H9 (cell line): ENCODE measurements around the gene HAT1. TPM values are rescaled to one million over a fixed set of nuclear protein-coding genes. Genes with fewer than 3 reads are reported as not detected.

Experiments used
- DNase-seq: peaks from one replicate; pipeline ENCODE4 v3.0.0-alpha.2; 2017
- H2AFZ ChIP-seq: one replicate; pipeline ENCODE4 v1.6.1; 2013; ENCODE audit warnings: mild to moderate bottlenecking, low read length, control low read depth, moderate library complexity
- H2AK5ac ChIP-seq: 2 replicates; pipeline ENCODE4 v1.6.1; 2013; ENCODE audit warnings: low read length, control low read depth, mixed read lengths; ENCODE audit not compliant: insufficient read length
- H2BK120ac ChIP-seq: one replicate; pipeline ENCODE4 v1.6.1; 2013; ENCODE audit warnings: low read depth, mild to moderate bottlenecking, low read length, control low read depth, inconsistent platforms; ENCODE audit not compliant: poor library complexity, severe bottlenecking
- H2BK12ac ChIP-seq: 2 replicates; pipeline ENCODE4 v1.6.1; 2013; ENCODE audit warnings: low read length, control low read depth, mixed read lengths, low read depth; ENCODE audit not compliant: insufficient read length
- H2BK15ac ChIP-seq: 2 replicates; pipeline ENCODE4 v1.6.1; 2013; ENCODE audit warnings: low read depth, low read length, control low read depth
- H2BK20ac ChIP-seq: one replicate; pipeline ENCODE4 v1.6.1; 2013; ENCODE audit warnings: low read depth, mild to moderate bottlenecking, low read length, control low read depth, inconsistent platforms; ENCODE audit not compliant: poor library complexity, severe bottlenecking
- H2BK5ac ChIP-seq: 2 replicates; pipeline ENCODE4 v1.6.1; 2013; ENCODE audit warnings: low read length, control low read depth, mixed read lengths; ENCODE audit not compliant: insufficient read length
- H3K14ac ChIP-seq: 2 replicates; pipeline ENCODE4 v1.6.1; 2013; ENCODE audit warnings: low read length, control low read depth; ENCODE audit not compliant: insufficient read depth
- H3K18ac ChIP-seq: 2 replicates; pipeline ENCODE4 v1.6.1; 2013; ENCODE audit warnings: low read depth, mild to moderate bottlenecking, mixed read lengths, low read length, control low read depth; ENCODE audit not compliant: insufficient read length
- H3K23ac ChIP-seq: 2 replicates; pipeline ENCODE4 v1.6.1; 2013; ENCODE audit warnings: low read length, control low read depth, mixed read lengths, low read depth; ENCODE audit not compliant: insufficient read length
- H3K23me2 ChIP-seq: 2 replicates; pipeline ENCODE4 v1.6.1; 2013; ENCODE audit warnings: low read depth, mild to moderate bottlenecking, mixed read lengths, low read length, control low read depth; ENCODE audit not compliant: insufficient read length, poor library complexity, severe bottlenecking
- H3K27ac ChIP-seq: 2 replicates; pipeline ENCODE4 v1.5.1; 2013; ENCODE audit warnings: low read length, control low read depth, mixed read lengths, low read depth; ENCODE audit not compliant: insufficient read length
- H3K27me3 ChIP-seq: 2 replicates; pipeline ENCODE4 v1.6.1; 2013; ENCODE audit warnings: low read length, control low read depth, inconsistent platforms; ENCODE audit not compliant: insufficient read depth
- H3K4ac ChIP-seq: 2 replicates; pipeline ENCODE4 v1.6.1; 2013; ENCODE audit warnings: low read depth, mild to moderate bottlenecking, control low read depth, inconsistent platforms, low read length, moderate library complexity
- H3K4me1 ChIP-seq: 2 replicates; pipeline ENCODE4 v1.6.1; 2013; ENCODE audit warnings: low read length, control low read depth, inconsistent platforms; ENCODE audit not compliant: insufficient read depth
- H3K4me2 ChIP-seq: 2 replicates; pipeline ENCODE4 v1.6.1; 2013; ENCODE audit warnings: low read length, control low read depth, mixed read lengths; ENCODE audit not compliant: insufficient read length, insufficient read depth
- H3K56ac ChIP-seq: 2 replicates; pipeline ENCODE4 v1.6.1; 2013; ENCODE audit warnings: low read depth, mild to moderate bottlenecking, mixed read lengths, low read length, control low read depth; ENCODE audit not compliant: insufficient read length
- H3K79me1 ChIP-seq: 2 replicates; pipeline ENCODE4 v1.6.1; 2013; ENCODE audit warnings: low read depth, mild to moderate bottlenecking, moderate library complexity, low read length, control low read depth, inconsistent platforms; ENCODE audit not compliant: insufficient read depth, poor library complexity, severe bottlenecking
- H3K79me2 ChIP-seq: 2 replicates; pipeline ENCODE4 v1.6.1; 2013; ENCODE audit warnings: low read length, control low read depth, inconsistent platforms; ENCODE audit not compliant: insufficient read depth
- H3K9ac ChIP-seq: 2 replicates; pipeline ENCODE4 v1.6.1; 2013; ENCODE audit warnings: low read length, control low read depth, mixed read lengths; ENCODE audit not compliant: insufficient read length; ENCODE audit errors: extremely low read depth
- H3K9me3 ChIP-seq: one replicate; pipeline ENCODE4 v1.6.1; 2013; ENCODE audit warnings: low read depth, low read length, inconsistent platforms; ENCODE audit not compliant: control insufficient read depth
- H3T11ph ChIP-seq: one replicate; pipeline ENCODE4 v1.6.1; 2013; ENCODE audit warnings: mild to moderate bottlenecking, low read length, control low read depth, inconsistent platforms
- H4K20me1 ChIP-seq: one replicate; pipeline ENCODE4 v1.6.1; 2013; ENCODE audit not compliant: control insufficient read depth, insufficient read length, insufficient read depth
- H4K5ac ChIP-seq: 2 replicates; pipeline ENCODE4 v1.6.1; 2013; ENCODE audit warnings: low read depth, mild to moderate bottlenecking, mixed read lengths, low read length, control low read depth; ENCODE audit not compliant: insufficient read length
- H4K8ac ChIP-seq: replicated peaks from 2 replicates; pipeline ENCODE4 v1.6.1; 2013; ENCODE audit warnings: low read length, control low read depth, mixed read lengths, low read depth; ENCODE audit not compliant: insufficient read length
- H4K91ac ChIP-seq: 2 replicates; pipeline ENCODE4 v1.6.1; 2013; ENCODE audit warnings: low read depth, mild to moderate bottlenecking, moderate library complexity, mixed read lengths, low read length, control low read depth; ENCODE audit not compliant: insufficient read length
- H3K27ac Mint-ChIP-seq, 3 experiments: 2 replicates in 2 of 3; 3 replicates in 1 of 3; pipeline ENCODE4 v1.8.0; 2020 to 2021; ENCODE audit warnings: mixed read lengths in 3 of 3, mild to moderate bottlenecking in 1 of 3, moderate library complexity in 1 of 3
- H3K27me3 Mint-ChIP-seq: 2 replicates; pipeline ENCODE4 v1.8.0; 2021; ENCODE audit warnings: low read depth, mild to moderate bottlenecking, moderate library complexity, mixed read lengths
- H3K36me3 Mint-ChIP-seq, 3 experiments: 2 replicates in 2 of 3; 3 replicates in 1 of 3; pipeline ENCODE4 v1.8.0; 2020 to 2021; ENCODE audit warnings: low read depth in 3 of 3, mixed read lengths in 3 of 3; ENCODE audit not compliant: insufficient read depth in 1 of 3
- H3K4me1 Mint-ChIP-seq, 2 experiments: 2 replicates each; pipeline ENCODE4 v1.8.0; 2020; ENCODE audit warnings: mixed read lengths in 2 of 2
- H3K4me3 Mint-ChIP-seq, 2 experiments: 2 replicates in 1 of 2; 3 replicates in 1 of 2; pipeline ENCODE4 v1.8.0; 2020 to 2021; ENCODE audit warnings: mild to moderate bottlenecking in 2 of 2, mixed read lengths in 2 of 2, moderate library complexity in 1 of 2
- H3K9me3 Mint-ChIP-seq, 2 experiments: 2 replicates in 1 of 2; 3 replicates in 1 of 2; pipeline ENCODE4 v1.8.0; 2020; ENCODE audit warnings: mild to moderate bottlenecking in 2 of 2, mixed read lengths in 2 of 2, moderate library complexity in 1 of 2
- CTCF ChIP-seq: fragments of 200-600 bp; sonication (generic); conservative IDR thresholded peaks from 3 replicates; pipeline ENCODE4 v1.8.0; 2021; ENCODE audit warnings: antibody characterized with exemption, mild to moderate bottlenecking
- WGBS: extraction: QIAGEN DNeasy Blood & Tissue Kit; methylation state at CpG from one replicate; pipeline ENCODE4 v1.1.7; 2013; ENCODE audit warnings: missing lambda C conversion rate, low lambda C conversion rate, mixed read lengths; ENCODE audit not compliant: insufficient read length; ENCODE audit errors: extremely low coverage; 5-methylcytosine and 5-hydroxymethylcytosine counted together
- total RNA-seq: library from RNA; stranded (reverse); gene quantifications from 2 replicates; pipeline ENCODE4 v1.2.1, GENCODE V29; 2021

The HAT1 gene
- total RNA-seq, 1 experiment from 2014 or later = 73.0 TPM

- Histone ChIP-seq H2BK120ac (no peak overlapping the region), H2BK20ac (no peak overlapping the region), H3K9ac (no peak overlapping the region), H2BK5ac (no peak overlapping the region), H3K4me2 (no peak overlapping the region), H3K18ac (no peak overlapping the region), H3T11ph (no peak overlapping the region), H3K27ac (no peak overlapping the region), H2AFZ (no peak overlapping the region), H2BK12ac (no peak overlapping the region), H2AK5ac (no peak overlapping the region), H4K91ac (no peak overlapping the region), H4K20me1 (no peaks in the 10 kb centered on the region), H3K4ac (no peak overlapping the region), H4K8ac (no peak overlapping the region), H3K79me1 (no peaks in the 10 kb centered on the region), H3K9me3 (no peaks in the 10 kb centered on the region), H3K23me2 (no peaks in the 10 kb centered on the region), H3K4me1 (no peaks in the 10 kb centered on the region), H3K23ac (no peak overlapping the region), H3K27me3 (no peaks in the 10 kb centered on the region), H2BK15ac (no peak overlapping the region), H3K56ac (no peak overlapping the region), H3K79me2 (no peaks in the 10 kb centered on the region), H4K5ac (no peak overlapping the region), H3K14ac (no peak overlapping the region)
- DNase-seq = no peak
- Mint-ChIP-seq H3K27ac (no peak overlapping the region), H3K9me3 (no peaks in the 10 kb centered on the region), H3K36me3 (peaks cover 6 to 22% (median 17%) of the 10 kb centered on the region in 3 experiments; a peak in 6 of 7 replicates), H3K4me1 (no peaks in the 10 kb centered on the region), H3K4me3 (no peak overlapping the region), H3K27me3 (no peaks in the 10 kb centered on the region)
- no CpG with 5 or more reads among the region's 4 CpGs for WGBS
- TF ChIP-seq CTCF = no peak
Measured at GRCh38 chr2:171986778-171987177, 64.5 kb downstream of the HAT1 start.
